Stimulated activated CD4-positive, alpha-beta T cell treated with anti-CD3 and anti-CD28 coated beads, Interleukin-2, amount 100 ng/mL, for 24 hours (primary cell): ENCODE results near the gene AUTS2.

Experiments
- DNase-seq, 2 donors: peaks; one replicate each; pipeline ENCODE4 v3.0.0-alpha.2; 2020

The AUTS2 gene

GRCh38 chr7:70098905-70099672 is 500.8 kb downstream of the AUTS2 start:
- DNase-seq, result no peak

- no peak for DNase-seq
These were observed 506.0 kb downstream of the AUTS2 start for GRCh38 chr7:70104243-70104642.

- DNase-seq, result no peak
These were observed 514.8 kb downstream of the AUTS2 start for GRCh38 chr7:70113078-70113477.

GRCh38 chr7:70113536-70113935 is 515.3 kb downstream of the AUTS2 start:
- no peak for DNase-seq

GRCh38 chr7:70114806-70115205 is 516.5 kb downstream of the AUTS2 start:
- DNase-seq, result no peak

GRCh38 chr7:70116244-70116643 is 518.0 kb downstream of the AUTS2 start:
- no peak for DNase-seq

- DNase-seq, result no peak
These were observed 518.6 kb downstream of the AUTS2 start for GRCh38 chr7:70116867-70117266.

GRCh38 chr7:70120851-70121250 is 522.6 kb downstream of the AUTS2 start:
- no peak for DNase-seq

GRCh38 chr7:70131817-70132216 is 533.5 kb downstream of the AUTS2 start:
- no peak for DNase-seq

- DNase-seq, result no peak
These were observed 534.1 kb downstream of the AUTS2 start for GRCh38 chr7:70132226-70132851.

GRCh38 chr7:70132852-70133690 is 534.8 kb downstream of the AUTS2 start:
- no peak for DNase-seq

GRCh38 chr7:70134029-70134770 is 535.9 kb downstream of the AUTS2 start:
- DNase-seq, result no peak

- no peak for DNase-seq
These were observed 537.4 kb downstream of the AUTS2 start for GRCh38 chr7:70135656-70136055.

- DNase-seq, result no peak
These were observed 538.9 kb downstream of the AUTS2 start for GRCh38 chr7:70137126-70137525.

- no peak for DNase-seq
These were observed 544.1 kb downstream of the AUTS2 start for GRCh38 chr7:70142247-70142932.

- no peak for DNase-seq
These were observed 545.1 kb downstream of the AUTS2 start for GRCh38 chr7:70143075-70144044.

- DNase-seq, result no peak
These were observed 550.7 kb downstream of the AUTS2 start for GRCh38 chr7:70148997-70149396.

- no peak for DNase-seq
These were observed 554.0 kb downstream of the AUTS2 start for GRCh38 chr7:70152313-70152712.

- no peak for DNase-seq
These were observed 555.7 kb downstream of the AUTS2 start for GRCh38 chr7:70153933-70154332.

GRCh38 chr7:70154521-70155180 is 556.4 kb downstream of the AUTS2 start:
- DNase-seq, result no peak

GRCh38 chr7:70156057-70156456 is 557.8 kb downstream of the AUTS2 start:
- no peak for DNase-seq
